Endothelial cell (in vitro differentiated cells): ENCODE measurements around the gene MERTK. TPM values are rescaled to one million over a fixed set of nuclear protein-coding genes. Genes with fewer than 3 reads are reported as not detected.
A peak's percentile ranks its signal among the peaks of the same experiment; 100 is the strongest.
"Not testable (repeated sequence)": the region's sequence is repeated elsewhere in the genome, so short reads cannot be mapped to it uniquely, and the experiment has no call there.

Experiments used
- DNase-seq: peaks from one replicate; pipeline ENCODE4 v3.0.0; 2021; ENCODE audit warnings: low spot score
- H3K27ac Mint-ChIP-seq: one replicate; pipeline ENCODE4 v1.8.0; 2021; ENCODE audit warnings: mixed read lengths, inconsistent platforms; ENCODE audit not compliant: unreplicated experiment
- H3K27me3 Mint-ChIP-seq: one replicate; pipeline ENCODE4 v1.8.0; 2021; ENCODE audit warnings: mild to moderate bottlenecking, moderate library complexity, mixed read lengths, inconsistent platforms; ENCODE audit not compliant: unreplicated experiment
- H3K36me3 Mint-ChIP-seq: one replicate; pipeline ENCODE4 v1.8.0; 2021; ENCODE audit warnings: mild to moderate bottlenecking, low read depth, mixed read lengths, inconsistent platforms; ENCODE audit not compliant: unreplicated experiment
- H3K4me1 Mint-ChIP-seq: one replicate; pipeline ENCODE4 v1.8.0; 2021; ENCODE audit warnings: mild to moderate bottlenecking, mixed read lengths, inconsistent platforms; ENCODE audit not compliant: unreplicated experiment
- H3K4me3 Mint-ChIP-seq: one replicate; pipeline ENCODE4 v1.8.0; 2021; ENCODE audit warnings: mild to moderate bottlenecking, mixed read lengths, inconsistent platforms; ENCODE audit not compliant: unreplicated experiment
- H3K9me3 Mint-ChIP-seq: one replicate; pipeline ENCODE4 v1.8.0; 2021; ENCODE audit warnings: mixed read lengths, inconsistent platforms; ENCODE audit not compliant: unreplicated experiment
- CTCF ChIP-seq: fragments of 200-600 bp; sonication (generic); IDR thresholded peaks from one replicate; pipeline ENCODE4 v1.5.0; 2021; ENCODE audit warnings: antibody characterized with exemption; ENCODE audit not compliant: unreplicated experiment
- long read RNA-seq: library from polyadenylated mRNA; unstranded; transcript quantifications from one replicate; pipeline ENCODE4 v2.0.0, GENCODE V29; 2020; ENCODE audit not compliant: unreplicated experiment
- total RNA-seq: library from RNA; stranded (reverse); fragmentation: NEBNext Ultra II Directional; extraction: Animal tissue kit (Norgen Biotek cat#: 25700); gene quantifications from one replicate; pipeline ENCODE4 v1.2.1, GENCODE V29; 2021; ENCODE audit not compliant: unreplicated experiment

MERTK gene
- total RNA-seq = 12.3 TPM
- long read RNA-seq, partial matches to known transcripts = 1 of 2 reads
- long read RNA-seq, other reads (novel, unspliced or antisense) = 0 of 2 reads

- H3K4me1 Mint-ChIP-seq = peaks cover 15% of the 10 kb centered on the region
- peak within 1 kb of the TSS; percentile 90 for H3K4me3 Mint-ChIP-seq
- TF ChIP-seq CTCF = no peak
- H3K9me3 Mint-ChIP-seq = no peaks in the 10 kb centered on the region
- H3K27me3 Mint-ChIP-seq = peaks cover 2% of the 10 kb centered on the region
- H3K27ac Mint-ChIP-seq = peak within 1 kb of the TSS; percentile 75
- peak; percentile 95 for DNase-seq
- no peaks in the 10 kb centered on the region for H3K36me3 Mint-ChIP-seq
These were observed at the start of gene MERTK for GRCh38 chr2:111897924-111898702. MERTK (plus strand) TSS chr2:111898607; CDS start chr2:111898736, 129 bp downstream.

- peak; percentile 22 for TF ChIP-seq CTCF
- not testable (repeated sequence) for H3K9me3 Mint-ChIP-seq, H3K4me1 Mint-ChIP-seq, H3K4me3 Mint-ChIP-seq, H3K36me3 Mint-ChIP-seq, H3K27me3 Mint-ChIP-seq, H3K27ac Mint-ChIP-seq
- peak; percentile 48 for DNase-seq
These were observed 47.8 kb upstream of the MERTK start for GRCh38 chr2:111850646-111851045.

GRCh38 chr2:111852544-111852943 is 45.9 kb upstream of the MERTK start:
- H3K27me3 Mint-ChIP-seq, H3K4me3 Mint-ChIP-seq, DNase-seq, H3K27ac Mint-ChIP-seq, H3K36me3 Mint-ChIP-seq, H3K9me3 Mint-ChIP-seq, H3K4me1 Mint-ChIP-seq: not testable (repeated sequence)

GRCh38 chr2:111860005-111860404 is 38.4 kb upstream of the MERTK start:
- DNase-seq, H3K9me3 Mint-ChIP-seq, H3K4me1 Mint-ChIP-seq, H3K27ac Mint-ChIP-seq, H3K4me3 Mint-ChIP-seq, H3K36me3 Mint-ChIP-seq, H3K27me3 Mint-ChIP-seq: not testable (repeated sequence)

GRCh38 chr2:111865124-111865523 is 33.3 kb upstream of the MERTK start:
- not testable (repeated sequence) for H3K36me3 Mint-ChIP-seq, H3K27ac Mint-ChIP-seq, DNase-seq, H3K4me3 Mint-ChIP-seq, H3K9me3 Mint-ChIP-seq, H3K27me3 Mint-ChIP-seq, H3K4me1 Mint-ChIP-seq

- H3K9me3 Mint-ChIP-seq, H3K4me1 Mint-ChIP-seq, H3K4me3 Mint-ChIP-seq, H3K27ac Mint-ChIP-seq, DNase-seq, H3K27me3 Mint-ChIP-seq, H3K36me3 Mint-ChIP-seq: not testable (repeated sequence)
These were observed 25.6 kb upstream of the MERTK start for GRCh38 chr2:111872806-111873205.
